GM23338 (cell line): Measurements from ENCODE around the gene TAOK3. TPM values are rescaled to one million over a fixed set of nuclear protein-coding genes. Genes with fewer than 3 reads are reported as not detected.

Source experiments
- ATAC-seq: fragments of 200-7000 bp; cut with Tn5 transposase; 3 replicates; pipeline ENCODE4 v1.9.1; 2020
- DNase-seq: peaks from one replicate; pipeline ENCODE4 v3.0.0-alpha.2; 2015; ENCODE audit warnings: low spot score
- H2AFZ ChIP-seq: fragments of 200-600 bp; sonication (generic); 2 replicates; pipeline ENCODE4 v1.8.0; 2016; ENCODE audit warnings: antibody characterized with exemption, mild to moderate bottlenecking, moderate library complexity
- H3F3A ChIP-seq: fragments of 200-600 bp; sonication (generic); replicated peaks from 2 replicates; pipeline ENCODE4 v1.8.0; 2017; ENCODE audit warnings: antibody characterized with exemption, mixed run types, low read depth
- H3K27ac ChIP-seq: fragments of 200-600 bp; sonication (generic); 2 replicates; pipeline ENCODE4 v1.6.1; 2016; ENCODE audit warnings: low read depth
- H3K27me3 ChIP-seq: fragments of 200-600 bp; sonication (generic); 2 replicates; pipeline ENCODE4 v1.8.0; 2016; ENCODE audit warnings: mild to moderate bottlenecking, mixed run types, moderate library complexity; ENCODE audit not compliant: insufficient read depth
- H3K36me3 ChIP-seq: fragments of 200-600 bp; sonication (generic); 2 replicates; pipeline ENCODE4 v1.8.0; 2016; ENCODE audit warnings: mild to moderate bottlenecking; ENCODE audit not compliant: insufficient read depth
- H3K4me1 ChIP-seq: fragments of 200-600 bp; sonication (generic); 2 replicates; pipeline ENCODE4 v1.8.0; 2016; ENCODE audit warnings: mild to moderate bottlenecking, moderate library complexity; ENCODE audit not compliant: insufficient read depth
- H3K4me2 ChIP-seq: fragments of 200-600 bp; sonication (generic); 2 replicates; pipeline ENCODE4 v1.7.1; 2017; ENCODE audit warnings: mixed run types
- H3K4me3 ChIP-seq: fragments of 200-600 bp; sonication (generic); 2 replicates; pipeline ENCODE4 v1.6.1; 2016; ENCODE audit warnings: mixed run types
- H3K79me2 ChIP-seq: fragments of 200-600 bp; sonication (generic); replicated peaks from 2 replicates; pipeline ENCODE4 v1.8.0; 2017; ENCODE audit warnings: mild to moderate bottlenecking; ENCODE audit not compliant: insufficient read depth
- H3K9me2 ChIP-seq: fragments of 200-600 bp; sonication (generic); 2 replicates; pipeline ENCODE4 v1.8.0; 2017; ENCODE audit not compliant: insufficient read depth
- H4K20me1 ChIP-seq: fragments of 200-600 bp; sonication (generic); replicated peaks from 2 replicates; pipeline ENCODE4 v1.8.0; 2017; ENCODE audit warnings: mild to moderate bottlenecking; ENCODE audit not compliant: insufficient read depth
- H3K27ac Mint-ChIP-seq: 2 replicates; pipeline ENCODE4 v1.8.0; 2020; ENCODE audit warnings: inconsistent platforms, mild to moderate bottlenecking, moderate library complexity, mixed read lengths
- H3K27me3 Mint-ChIP-seq: 3 replicates; pipeline ENCODE4 v1.8.0; 2022; ENCODE audit warnings: low read depth, mild to moderate bottlenecking, moderate library complexity, mixed read lengths, inconsistent platforms; ENCODE audit not compliant: insufficient read depth, poor library complexity
- H3K36me3 Mint-ChIP-seq: 3 replicates; pipeline ENCODE4 v1.8.0; 2021; ENCODE audit warnings: low read depth, mild to moderate bottlenecking, inconsistent platforms, moderate library complexity, mixed read lengths
- H3K4me1 Mint-ChIP-seq: 3 replicates; pipeline ENCODE4 v1.8.0; 2020; ENCODE audit warnings: mild to moderate bottlenecking, inconsistent platforms, mixed read lengths
- H3K4me3 Mint-ChIP-seq: 3 replicates; pipeline ENCODE4 v1.8.0; 2021; ENCODE audit warnings: moderate library complexity, mild to moderate bottlenecking, inconsistent platforms, mixed read lengths
- H3K9me3 Mint-ChIP-seq: 3 replicates; pipeline ENCODE4 v1.8.0; 2020; ENCODE audit warnings: moderate library complexity, mild to moderate bottlenecking, inconsistent platforms, mixed read lengths
- CREB1 ChIP-seq: fragments of 250-450 bp; sonication (Bioruptor Pico); IDR thresholded peaks from 2 replicates; pipeline ENCODE4 v1.5.0; 2020; ENCODE audit warnings: low read depth, mild to moderate bottlenecking, moderate library complexity
- ETS1 ChIP-seq: IDR thresholded peaks from 2 replicates; pipeline ENCODE4 v1.6.1; 2016; ENCODE audit warnings: antibody characterized with exemption
- EZH2 ChIP-seq: fragments of 200-600 bp; sonication (generic); IDR thresholded peaks from one replicate; pipeline ENCODE4 v1.8.0; 2017; ENCODE audit warnings: antibody characterized with exemption, mild to moderate bottlenecking, low read depth; ENCODE audit not compliant: unreplicated experiment
- EZH2phosphoT487 ChIP-seq: fragments of 200-600 bp; sonication (generic); IDR thresholded peaks from one replicate; pipeline ENCODE4 v1.8.1; 2018; ENCODE audit warnings: antibody characterized with exemption; ENCODE audit not compliant: unreplicated experiment
- JUNB ChIP-seq: IDR thresholded peaks from one replicate; pipeline ENCODE4 v1.6.1; 2016; ENCODE audit warnings: antibody characterized with exemption; ENCODE audit not compliant: unreplicated experiment
- NANOG ChIP-seq: IDR thresholded peaks from 2 replicates; pipeline ENCODE4 v1.6.1; 2016; ENCODE audit warnings: antibody characterized with exemption, borderline replicate concordance
- POLR2AphosphoS5 ChIP-seq: IDR thresholded peaks from 2 replicates; pipeline ENCODE4 v1.6.1; 2016; ENCODE audit warnings: antibody characterized with exemption, low read depth
- REST ChIP-seq: IDR thresholded peaks from one replicate; pipeline ENCODE4 v1.6.1; 2018; ENCODE audit warnings: antibody characterized with exemption; ENCODE audit not compliant: unreplicated experiment
- STAT1 ChIP-seq: IDR thresholded peaks from one replicate; pipeline ENCODE4 v1.6.1; 2016; ENCODE audit warnings: antibody characterized with exemption; ENCODE audit not compliant: unreplicated experiment
- ZNF114 ChIP-seq: fragments of 250-450 bp; sonication (Bioruptor Pico); IDR thresholded peaks from 2 replicates; pipeline ENCODE4 v1.5.0; 2020; ENCODE audit warnings: mild to moderate bottlenecking, moderate library complexity
- ZNF331 ChIP-seq: fragments of 250-450 bp; sonication (Bioruptor Pico); IDR thresholded peaks from 2 replicates; pipeline ENCODE4 v1.5.0; 2020; ENCODE audit warnings: low read depth, mild to moderate bottlenecking, moderate library complexity
- polyA plus RNA-seq: library from polyadenylated mRNA; unstranded; fragments of >200 nt; fragmentation: Nextera tagmentation; extraction: Ambion mirVana; gene quantifications from 2 replicates; pipeline ENCODE4 v1.2.1, GENCODE V29; 2016
- total RNA-seq: library from RNA; depleted of rRNA; stranded (reverse); fragments of >200 nt; shearing (Covaris generic); gene quantifications from 2 replicates; pipeline ENCODE4 v1.2.3, GENCODE V29; 2014
- TF ChIP-seq, protein P1 (sequence below), 2 experiments: fragments of 200-600 bp in 1 of 2; sonication (generic) in 1 of 2; conservative IDR thresholded peaks; 2 replicates each; pipeline versions ENCODE4 v1.5.1 to v1.6.1; 2016 to 2017; ENCODE audit warnings: antibody characterized with exemption in 2 of 2, low read depth in 2 of 2, mild to moderate bottlenecking in 2 of 2, moderate library complexity in 1 of 2

TAOK3 gene
- total and polyA plus RNA-seq, 2 experiments from 2014 or later: 7.6 to 20.4 TPM

DNA sequence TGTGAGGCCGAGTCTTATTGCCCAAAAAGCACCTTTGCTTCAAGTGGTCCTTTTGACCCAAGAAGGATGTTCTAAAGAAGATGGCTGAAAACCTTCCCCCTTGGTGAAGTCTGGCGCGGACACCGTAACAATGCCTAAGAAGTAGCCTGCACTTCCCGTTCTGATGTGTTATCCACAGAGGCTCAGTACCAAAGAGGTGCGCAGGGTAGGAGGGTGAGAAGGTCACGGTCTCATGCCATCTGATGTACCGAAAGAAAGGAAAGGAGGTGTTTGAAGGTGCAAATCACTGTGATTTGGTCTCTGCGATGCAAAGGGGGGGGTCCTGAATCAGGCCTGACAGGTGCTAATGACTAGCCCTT is 226.9 kb downstream of the TAOK3 start:
- peaks cover 22% of the 10 kb centered on the region; the same call in 1 of the 2 replicates for H4K20me1 ChIP-seq
- Mint-ChIP-seq H3K27ac (no peak overlapping the region), H3K27me3 (no peaks in the 10 kb centered on the region), H3K36me3 (peaks cover 74% of the 10 kb centered on the region), H3K9me3 (no peaks in the 10 kb centered on the region), H3K4me1 (no peaks in the 10 kb centered on the region; the same call in 2 of the 3 replicates), H3K4me3 (no peak overlapping the region)
- peaks cover 54% of the 10 kb centered on the region for H3K36me3 ChIP-seq
- 0 out of 2 replicates have a peak overlapping the region, but pooled peaks have one; percentile 66 for H3K27ac ChIP-seq
- H3K4me3 ChIP-seq: no peak overlapping the region
- H3K79me2 ChIP-seq: peaks cover 14% of the 10 kb centered on the region
- DNase-seq (no peak), ATAC-seq (no peak)
- no peaks in the 10 kb centered on the region for H3K27me3 ChIP-seq
- H3F3A ChIP-seq: peaks cover 22% of the 10 kb centered on the region; the same call in 1 of the 2 replicates
- H3K9me2 ChIP-seq: no peaks in the 10 kb centered on the region
- no peaks in the 10 kb centered on the region; the same call in 1 of the 2 replicates for H3K4me1 ChIP-seq
- TF ChIP-seq JUNB (no peak), ZNF331 (CRISPR knock-in tag) (no peak), NANOG (no peak)
- no peak overlapping the region for H2AFZ ChIP-seq
- H3K4me2 ChIP-seq: no peak overlapping the region

GRCh38 chr12:118145113-118145797 is 227.5 kb downstream of the TAOK3 start:
- no peaks in the 10 kb centered on the region for H3K27me3 Mint-ChIP-seq
- peaks cover 80% of the 10 kb centered on the region for H3K36me3 Mint-ChIP-seq
- H3K36me3 ChIP-seq: peaks cover 59% of the 10 kb centered on the region
- no peak overlapping the region for H3K4me3 ChIP-seq
- H3K4me1 ChIP-seq: no peaks in the 10 kb centered on the region; the same call in 1 of the 2 replicates
- no peak for ATAC-seq
- no peak overlapping the region for H3K4me3 Mint-ChIP-seq
- H3K27me3 ChIP-seq: no peaks in the 10 kb centered on the region
- no peaks in the 10 kb centered on the region for H3K4me1 Mint-ChIP-seq
- peaks cover 19% of the 10 kb centered on the region for H3K79me2 ChIP-seq
- no peak for DNase-seq
- TF ChIP-seq NANOG (no peak), EZH2 (no peak)
- no peak overlapping the region for H2AFZ ChIP-seq
- peaks cover 22% of the 10 kb centered on the region; the same call in 1 of the 2 replicates for H4K20me1 ChIP-seq
- H3K27ac ChIP-seq: 0 out of 2 replicates have a peak overlapping the region, but pooled peaks have one; percentile 66
- peaks cover 22% of the 10 kb centered on the region; the same call in 1 of the 2 replicates for H3F3A ChIP-seq
- H3K4me2 ChIP-seq: no peak overlapping the region
- H3K9me3 Mint-ChIP-seq: no peaks in the 10 kb centered on the region
- H3K9me2 ChIP-seq: no peaks in the 10 kb centered on the region
- no peak overlapping the region for H3K27ac Mint-ChIP-seq

DNA sequence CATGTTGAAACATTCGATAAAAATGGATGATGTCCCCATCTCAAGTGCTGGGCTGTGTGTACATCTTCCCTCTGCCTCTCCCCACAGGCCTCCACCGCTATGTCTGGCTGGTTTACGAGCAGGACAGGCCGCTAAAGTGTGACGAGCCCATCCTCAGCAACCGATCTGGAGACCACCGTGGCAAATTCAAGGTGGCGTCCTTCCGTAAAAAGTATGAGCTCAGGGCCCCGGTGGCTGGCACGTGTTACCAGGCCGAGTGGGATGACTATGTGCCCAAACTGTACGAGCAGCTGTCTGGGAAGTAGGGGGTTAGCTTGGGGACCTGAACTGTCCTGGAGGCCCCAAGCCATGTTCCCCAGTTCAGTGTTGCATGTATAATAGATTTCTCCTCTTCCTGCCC is 228.2 kb downstream of the TAOK3 start:
- no peaks in the 10 kb centered on the region for H3K27me3 ChIP-seq
- no peaks in the 10 kb centered on the region for H3K4me1 Mint-ChIP-seq
- no peak overlapping the region for H3K4me3 ChIP-seq
- H3K79me2 ChIP-seq: peaks cover 27% of the 10 kb centered on the region
- no peak overlapping the region; the same call in 2 of the 3 replicates for H3K4me3 Mint-ChIP-seq
- peaks cover 30% of the 10 kb centered on the region; the same call in 1 of the 2 replicates for H3F3A ChIP-seq
- ATAC-seq (no peak), DNase-seq (no peak)
- no peak overlapping the region for H3K4me2 ChIP-seq
- no peak overlapping the region for H2AFZ ChIP-seq
- H3K9me2 ChIP-seq: no peaks in the 10 kb centered on the region
- no peak overlapping the region for H3K27ac Mint-ChIP-seq
- H3K27me3 Mint-ChIP-seq: no peaks in the 10 kb centered on the region
- no peaks in the 10 kb centered on the region for H3K9me3 Mint-ChIP-seq
- H4K20me1 ChIP-seq: peaks cover 22% of the 10 kb centered on the region; the same call in 1 of the 2 replicates
- peaks cover 86% of the 10 kb centered on the region for H3K36me3 Mint-ChIP-seq
- no peaks in the 10 kb centered on the region; the same call in 1 of the 2 replicates for H3K4me1 ChIP-seq
- H3K36me3 ChIP-seq: peaks cover 66% of the 10 kb centered on the region
- H3K27ac ChIP-seq: no peak overlapping the region
- TF ChIP-seq NANOG (no peak), POLR2AphosphoS5 (no peak), CREB1 (CRISPR knock-in tag) (no peak), STAT1 (no peak), ZNF331 (CRISPR knock-in tag) (no peak), EZH2 (no peak), ZNF114 (no peak), REST (no peak), ETS1 (no peak), EZH2phosphoT487 (no peak), JUNB (no peak)
- TF ChIP-seq, protein P1, sequence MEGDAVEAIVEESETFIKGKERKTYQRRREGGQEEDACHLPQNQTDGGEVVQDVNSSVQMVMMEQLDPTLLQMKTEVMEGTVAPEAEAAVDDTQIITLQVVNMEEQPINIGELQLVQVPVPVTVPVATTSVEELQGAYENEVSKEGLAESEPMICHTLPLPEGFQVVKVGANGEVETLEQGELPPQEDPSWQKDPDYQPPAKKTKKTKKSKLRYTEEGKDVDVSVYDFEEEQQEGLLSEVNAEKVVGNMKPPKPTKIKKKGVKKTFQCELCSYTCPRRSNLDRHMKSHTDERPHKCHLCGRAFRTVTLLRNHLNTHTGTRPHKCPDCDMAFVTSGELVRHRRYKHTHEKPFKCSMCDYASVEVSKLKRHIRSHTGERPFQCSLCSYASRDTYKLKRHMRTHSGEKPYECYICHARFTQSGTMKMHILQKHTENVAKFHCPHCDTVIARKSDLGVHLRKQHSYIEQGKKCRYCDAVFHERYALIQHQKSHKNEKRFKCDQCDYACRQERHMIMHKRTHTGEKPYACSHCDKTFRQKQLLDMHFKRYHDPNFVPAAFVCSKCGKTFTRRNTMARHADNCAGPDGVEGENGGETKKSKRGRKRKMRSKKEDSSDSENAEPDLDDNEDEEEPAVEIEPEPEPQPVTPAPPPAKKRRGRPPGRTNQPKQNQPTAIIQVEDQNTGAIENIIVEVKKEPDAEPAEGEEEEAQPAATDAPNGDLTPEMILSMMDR (conservative IDR thresholded peaks at IDR 0.05; ENCODE audit: low read depth in 2 of 2): no peak
